Neural cell (in vitro differentiated cells): ENCODE data around the gene SLC2A10. TPM values are rescaled to one million over a fixed set of nuclear protein-coding genes. Genes with fewer than 3 reads are reported as not detected.

Experiments
- H2AFZ ChIP-seq: fragments of 200-600, 300-800 bp; sonication (generic), shearing (Covaris generic); 2 replicates; pipeline ENCODE4 v1.6.0; 2014; ENCODE audit warnings: low read depth, mild to moderate bottlenecking, antibody characterized with exemption, low read length, moderate library complexity
- H3F3A ChIP-seq: fragments of 200-600 bp; shearing (Covaris generic); 2 replicates; pipeline ENCODE4 v1.6.1; 2016; ENCODE audit warnings: mild to moderate bottlenecking, moderate library complexity, mixed read lengths, antibody characterized with exemption, low read length; ENCODE audit not compliant: insufficient read depth, poor library complexity, severe bottlenecking
- H3K27ac ChIP-seq: fragments of 200-600, 300-800 bp; sonication (generic), shearing (Covaris generic); 2 replicates; pipeline ENCODE4 v1.5.1; 2014; ENCODE audit warnings: mild to moderate bottlenecking, low read length, moderate library complexity
- H3K27me3 ChIP-seq: fragments of 300-800, 200-600 bp; sonication (generic), shearing (Covaris generic); 2 replicates; pipeline ENCODE4 v1.6.0; 2014; ENCODE audit warnings: mild to moderate bottlenecking, low read depth, low read length, moderate library complexity; ENCODE audit not compliant: insufficient read depth
- H3K36me3 ChIP-seq: fragments of 300-800, 200-600 bp; sonication (generic), shearing (Covaris generic); 2 replicates; pipeline ENCODE4 v1.5.1; 2014; ENCODE audit warnings: mild to moderate bottlenecking, antibody characterized with exemption, low read length, moderate library complexity; ENCODE audit not compliant: insufficient read depth
- H3K4me2 ChIP-seq: fragments of 300-800, 200-600 bp; sonication (generic), shearing (Covaris generic); 2 replicates; pipeline ENCODE4 v1.6.0; 2014; ENCODE audit warnings: mild to moderate bottlenecking, low read length
- H3K4me3 ChIP-seq: fragments of 300-800, 200-600 bp; sonication (generic), shearing (Covaris generic); 2 replicates; pipeline ENCODE4 v1.5.1; 2014; ENCODE audit warnings: mild to moderate bottlenecking, low read length, moderate library complexity
- H3K79me2 ChIP-seq: fragments of 200-600 bp; shearing (Covaris generic); replicated peaks from 2 replicates; pipeline ENCODE4 v1.6.0; 2014; ENCODE audit warnings: mild to moderate bottlenecking, low read length, moderate library complexity; ENCODE audit not compliant: insufficient read depth
- H3K9ac ChIP-seq: fragments of 300-800, 200-600 bp; sonication (generic), shearing (Covaris generic); 2 replicates; pipeline ENCODE4 v1.6.1; 2016; ENCODE audit warnings: mild to moderate bottlenecking, low read length, mixed read lengths
- H3K9me2 ChIP-seq: fragments of 200-600 bp; shearing (Covaris generic); 2 replicates; pipeline ENCODE4 v1.6.1; 2016; ENCODE audit warnings: mild to moderate bottlenecking, low read length, mixed read lengths; ENCODE audit not compliant: insufficient read depth
- H3K9me3 ChIP-seq: fragments of 200-600, 300-800 bp; sonication (generic), shearing (Covaris generic); 2 replicates; pipeline ENCODE4 v1.6.1; 2016; ENCODE audit warnings: mild to moderate bottlenecking, mixed run types, low read length, moderate library complexity, mixed read lengths
- H4K20me1 ChIP-seq: fragments of 200-600 bp; shearing (Covaris generic); 2 replicates; pipeline ENCODE4 v1.6.1; 2016; ENCODE audit warnings: mild to moderate bottlenecking, mixed run types; ENCODE audit not compliant: insufficient read depth
- EP300 ChIP-seq: fragments of 450-650 bp; conservative IDR thresholded peaks from 2 replicates; pipeline ENCODE4 v1.6.1; 2014; ENCODE audit warnings: antibody characterized with exemption, mild to moderate bottlenecking, moderate library complexity; ENCODE audit not compliant: poor library complexity, severe bottlenecking
- EZH2 ChIP-seq: fragments of 200-600, 300-800 bp; shearing (Covaris generic), sonication (generic); IDR thresholded peaks from 2 replicates; pipeline ENCODE4 v1.6.1; 2014; ENCODE audit warnings: antibody characterized with exemption, low read length, borderline replicate concordance, mild to moderate bottlenecking; ENCODE audit not compliant: insufficient read depth, poor library complexity, severe bottlenecking
- MXI1 ChIP-seq: fragments of 450-650 bp; conservative IDR thresholded peaks from 2 replicates; pipeline ENCODE4 v1.6.1; 2014; ENCODE audit warnings: antibody characterized with exemption, mild to moderate bottlenecking; ENCODE audit not compliant: poor library complexity, severe bottlenecking
- POLR2AphosphoS5 ChIP-seq: IDR thresholded peaks from 2 replicates; pipeline ENCODE4 v1.6.1; 2012
- RAD21 ChIP-seq: fragments of 450-650 bp; conservative IDR thresholded peaks from 2 replicates; pipeline ENCODE4 v1.6.1; 2014; ENCODE audit warnings: antibody characterized with exemption, mild to moderate bottlenecking, moderate library complexity
- SMC3 ChIP-seq: fragments of 450-650 bp; conservative IDR thresholded peaks from 2 replicates; pipeline ENCODE4 v1.6.1; 2014; ENCODE audit warnings: antibody characterized with exemption, mild to moderate bottlenecking, moderate library complexity; ENCODE audit not compliant: poor library complexity
- TAF1 ChIP-seq: IDR thresholded peaks from 2 replicates; pipeline ENCODE4 v1.6.1; 2012; ENCODE audit warnings: low read depth
- polyA plus RNA-seq: library from polyadenylated mRNA; depleted of rRNA; stranded (reverse); fragments of >200 nt; gene quantifications from 2 replicates; pipeline ENCODE4 v1.2.3, GENCODE V29; 2014
- TF ChIP-seq, protein P1 (sequence below): fragments of 450-650 bp; IDR thresholded peaks from 2 replicates; pipeline ENCODE4 v1.5.1; 2014; ENCODE audit warnings: antibody characterized with exemption, mild to moderate bottlenecking, moderate library complexity; ENCODE audit not compliant: poor library complexity, severe bottlenecking
- TF ChIP-seq, protein P2 (sequence below): IDR thresholded peaks from 2 replicates; pipeline ENCODE4 v1.6.1; 2012; ENCODE audit warnings: borderline replicate concordance

Gene SLC2A10
- polyA plus RNA-seq, 1 donor from 2014 or later = not detected

DNA sequence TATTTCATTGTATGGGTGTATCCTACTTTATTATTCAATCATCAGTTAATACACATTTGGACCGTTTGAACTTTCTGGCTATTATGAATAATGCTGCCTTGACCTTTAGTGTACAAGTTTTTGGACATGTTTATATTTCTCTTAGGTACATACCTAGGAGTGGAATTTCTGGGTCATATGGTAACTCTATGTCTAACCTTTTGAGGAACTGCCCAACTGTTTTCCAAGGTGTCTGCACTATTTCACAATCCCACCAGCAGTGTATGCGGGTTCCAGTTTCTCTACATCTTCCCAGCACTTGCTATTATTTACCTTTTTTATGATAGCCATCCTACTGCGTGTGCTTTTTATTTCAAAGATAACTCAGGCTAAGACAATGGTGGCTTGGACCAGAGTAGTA, 43.8 kb upstream of the SLC2A10 start:
- Histone ChIP-seq H2AFZ (no peak overlapping the region), H3K9me2 (no peaks in the 10 kb centered on the region), H3K36me3 (no peaks in the 10 kb centered on the region), H3K79me2 (no peaks in the 10 kb centered on the region), H3K4me2 (no peak overlapping the region), H4K20me1 (no peaks in the 10 kb centered on the region), H3K4me3 (no peak overlapping the region), H3F3A (no peaks in the 10 kb centered on the region), H3K9ac (no peak overlapping the region), H3K9me3 (peaks cover 7% of the 10 kb centered on the region), H3K27ac (no peak overlapping the region), H3K27me3 (no peaks in the 10 kb centered on the region)
- TF ChIP-seq EZH2 = no peak
- no peak for TF ChIP-seq POLR2AphosphoS5
- TF ChIP-seq EP300 = no peak
- no peak for TF ChIP-seq MXI1
- TF ChIP-seq, protein P1, sequence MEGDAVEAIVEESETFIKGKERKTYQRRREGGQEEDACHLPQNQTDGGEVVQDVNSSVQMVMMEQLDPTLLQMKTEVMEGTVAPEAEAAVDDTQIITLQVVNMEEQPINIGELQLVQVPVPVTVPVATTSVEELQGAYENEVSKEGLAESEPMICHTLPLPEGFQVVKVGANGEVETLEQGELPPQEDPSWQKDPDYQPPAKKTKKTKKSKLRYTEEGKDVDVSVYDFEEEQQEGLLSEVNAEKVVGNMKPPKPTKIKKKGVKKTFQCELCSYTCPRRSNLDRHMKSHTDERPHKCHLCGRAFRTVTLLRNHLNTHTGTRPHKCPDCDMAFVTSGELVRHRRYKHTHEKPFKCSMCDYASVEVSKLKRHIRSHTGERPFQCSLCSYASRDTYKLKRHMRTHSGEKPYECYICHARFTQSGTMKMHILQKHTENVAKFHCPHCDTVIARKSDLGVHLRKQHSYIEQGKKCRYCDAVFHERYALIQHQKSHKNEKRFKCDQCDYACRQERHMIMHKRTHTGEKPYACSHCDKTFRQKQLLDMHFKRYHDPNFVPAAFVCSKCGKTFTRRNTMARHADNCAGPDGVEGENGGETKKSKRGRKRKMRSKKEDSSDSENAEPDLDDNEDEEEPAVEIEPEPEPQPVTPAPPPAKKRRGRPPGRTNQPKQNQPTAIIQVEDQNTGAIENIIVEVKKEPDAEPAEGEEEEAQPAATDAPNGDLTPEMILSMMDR = no peak
- no peak for TF ChIP-seq SMC3
- TF ChIP-seq TAF1 = no peak
- TF ChIP-seq, protein P2, sequence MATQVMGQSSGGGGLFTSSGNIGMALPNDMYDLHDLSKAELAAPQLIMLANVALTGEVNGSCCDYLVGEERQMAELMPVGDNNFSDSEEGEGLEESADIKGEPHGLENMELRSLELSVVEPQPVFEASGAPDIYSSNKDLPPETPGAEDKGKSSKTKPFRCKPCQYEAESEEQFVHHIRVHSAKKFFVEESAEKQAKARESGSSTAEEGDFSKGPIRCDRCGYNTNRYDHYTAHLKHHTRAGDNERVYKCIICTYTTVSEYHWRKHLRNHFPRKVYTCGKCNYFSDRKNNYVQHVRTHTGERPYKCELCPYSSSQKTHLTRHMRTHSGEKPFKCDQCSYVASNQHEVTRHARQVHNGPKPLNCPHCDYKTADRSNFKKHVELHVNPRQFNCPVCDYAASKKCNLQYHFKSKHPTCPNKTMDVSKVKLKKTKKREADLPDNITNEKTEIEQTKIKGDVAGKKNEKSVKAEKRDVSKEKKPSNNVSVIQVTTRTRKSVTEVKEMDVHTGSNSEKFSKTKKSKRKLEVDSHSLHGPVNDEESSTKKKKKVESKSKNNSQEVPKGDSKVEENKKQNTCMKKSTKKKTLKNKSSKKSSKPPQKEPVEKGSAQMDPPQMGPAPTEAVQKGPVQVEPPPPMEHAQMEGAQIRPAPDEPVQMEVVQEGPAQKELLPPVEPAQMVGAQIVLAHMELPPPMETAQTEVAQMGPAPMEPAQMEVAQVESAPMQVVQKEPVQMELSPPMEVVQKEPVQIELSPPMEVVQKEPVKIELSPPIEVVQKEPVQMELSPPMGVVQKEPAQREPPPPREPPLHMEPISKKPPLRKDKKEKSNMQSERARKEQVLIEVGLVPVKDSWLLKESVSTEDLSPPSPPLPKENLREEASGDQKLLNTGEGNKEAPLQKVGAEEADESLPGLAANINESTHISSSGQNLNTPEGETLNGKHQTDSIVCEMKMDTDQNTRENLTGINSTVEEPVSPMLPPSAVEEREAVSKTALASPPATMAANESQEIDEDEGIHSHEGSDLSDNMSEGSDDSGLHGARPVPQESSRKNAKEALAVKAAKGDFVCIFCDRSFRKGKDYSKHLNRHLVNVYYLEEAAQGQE = no peak
- TF ChIP-seq RAD21 = no peak

DNA sequence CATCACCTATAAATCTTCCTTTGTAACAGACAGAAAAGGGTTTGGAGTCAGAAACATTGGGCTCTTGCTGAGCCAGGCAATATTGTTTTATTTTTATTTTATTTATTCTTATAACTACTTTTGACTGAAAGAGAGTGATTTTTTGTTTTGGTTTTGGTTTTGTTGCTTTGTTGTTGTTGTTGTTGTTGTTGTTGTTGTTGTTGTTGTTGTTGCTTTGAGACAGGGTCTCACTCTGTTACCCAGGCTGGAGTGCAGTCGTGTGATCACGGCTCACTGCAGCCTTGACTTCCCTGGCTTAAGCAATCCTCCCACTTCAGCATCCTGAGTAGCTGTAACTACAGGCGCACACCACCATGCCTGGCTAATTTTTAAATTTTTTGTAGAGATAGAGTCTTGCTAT, 43.1 kb upstream of the SLC2A10 start:
- Histone ChIP-seq H3K9me2 (no peaks in the 10 kb centered on the region), H3K79me2 (no peaks in the 10 kb centered on the region), H3K27ac (no peak overlapping the region), H4K20me1 (no peaks in the 10 kb centered on the region), H3F3A (no peaks in the 10 kb centered on the region), H3K4me2 (no peak overlapping the region), H3K9ac (no peak overlapping the region), H3K36me3 (no peaks in the 10 kb centered on the region), H2AFZ (no peak overlapping the region), H3K4me3 (no peak overlapping the region), H3K9me3 (peaks cover 4% of the 10 kb centered on the region), H3K27me3 (no peaks in the 10 kb centered on the region)
- no peak for TF ChIP-seq EZH2
- TF ChIP-seq, protein P2 = no peak
